NT2/D1 (cell line): ENCODE measurements around the gene GJB1.
"Not testable (repeated sequence)": the region's sequence is repeated elsewhere in the genome, so short reads cannot be mapped to it uniquely, and the experiment has no call there.

ENCODE experiments used
- SUZ12 ChIP-seq: IDR thresholded peaks from 2 replicates; pipeline ENCODE4 v1.6.1; 2011; ENCODE audit not compliant: insufficient read length, insufficient read depth; ENCODE audit errors: extremely low read depth
- YY1 ChIP-seq: IDR thresholded peaks from 2 replicates; pipeline ENCODE4 v1.6.1; 2011; ENCODE audit not compliant: insufficient read length, insufficient read depth

- not testable (repeated sequence) for TF ChIP-seq YY1, SUZ12
Observed at GRCh38 chrX:71180579-71181265, 42.3 kb upstream of the GJB1 start.
